HG03571 (cell line): ENCODE results near the gene DNMT3L.

Experiments used
- ATAC-seq: cut with Tn5 transposase; IDR thresholded peaks from one replicate; pipeline ENCODE4 v1.9.1; 2021; ENCODE audit not compliant: unreplicated experiment

The DNMT3L gene

GRCh38 chr21:44279354-44280260 is 17.9 kb upstream of the DNMT3L start:
- ATAC-seq = no peak

- ATAC-seq = no peak
Observed at GRCh38 chr21:44275041-44275440, 13.3 kb upstream of the DNMT3L start.

- ATAC-seq = no peak
Observed at GRCh38 chr21:44273046-44273445, 11.3 kb upstream of the DNMT3L start.

- ATAC-seq = no peak
Observed at GRCh38 chr21:44272284-44272858, 10.7 kb upstream of the DNMT3L start.

- ATAC-seq = no peak
Observed at GRCh38 chr21:44271558-44272283, 10.0 kb upstream of the DNMT3L start.

GRCh38 chr21:44269090-44269489 is 7.4 kb upstream of the DNMT3L start:
- ATAC-seq = no peak

- ATAC-seq = no peak
Observed at GRCh38 chr21:44267655-44268142, 6.0 kb upstream of the DNMT3L start.

GRCh38 chr21:44265734-44266270 is 4.1 kb upstream of the DNMT3L start:
- ATAC-seq = no peak

- ATAC-seq = no peak
Observed at GRCh38 chr21:44263768-44264167, 2.1 kb upstream of the DNMT3L start.

- ATAC-seq = no peak
Observed at GRCh38 chr21:44263221-44263760, 1.6 kb upstream of the DNMT3L start.

- ATAC-seq = no peak
Observed at GRCh38 chr21:44262338-44263056, 800 bp upstream of the DNMT3L start.

- ATAC-seq = no peak
Observed at GRCh38 chr21:44260791-44261631, 686 bp downstream of the DNMT3L start.

- no peak for ATAC-seq
Observed at GRCh38 chr21:44260066-44260465, 1.6 kb downstream of the DNMT3L start.

- no peak for ATAC-seq
Observed at GRCh38 chr21:44259082-44259705, 2.5 kb downstream of the DNMT3L start.

- ATAC-seq = no peak
Observed at GRCh38 chr21:44258056-44258725, 3.5 kb downstream of the DNMT3L start.

GRCh38 chr21:44255511-44255981 is 6.2 kb downstream of the DNMT3L start:
- no peak for ATAC-seq

- no peak for ATAC-seq
Observed at GRCh38 chr21:44253832-44254710, 7.6 kb downstream of the DNMT3L start.
